GM21786 (cell line): ENCODE results near the gene NLK.
"Not testable (repeated sequence)": the region's sequence is repeated elsewhere in the genome, so short reads cannot be mapped to it uniquely, and the experiment has no call there.

Source experiments
- ATAC-seq: cut with Tn5 transposase; IDR thresholded peaks from one replicate; pipeline ENCODE4 v1.9.1; 2021; ENCODE audit not compliant: unreplicated experiment

Gene NLK

DNA sequence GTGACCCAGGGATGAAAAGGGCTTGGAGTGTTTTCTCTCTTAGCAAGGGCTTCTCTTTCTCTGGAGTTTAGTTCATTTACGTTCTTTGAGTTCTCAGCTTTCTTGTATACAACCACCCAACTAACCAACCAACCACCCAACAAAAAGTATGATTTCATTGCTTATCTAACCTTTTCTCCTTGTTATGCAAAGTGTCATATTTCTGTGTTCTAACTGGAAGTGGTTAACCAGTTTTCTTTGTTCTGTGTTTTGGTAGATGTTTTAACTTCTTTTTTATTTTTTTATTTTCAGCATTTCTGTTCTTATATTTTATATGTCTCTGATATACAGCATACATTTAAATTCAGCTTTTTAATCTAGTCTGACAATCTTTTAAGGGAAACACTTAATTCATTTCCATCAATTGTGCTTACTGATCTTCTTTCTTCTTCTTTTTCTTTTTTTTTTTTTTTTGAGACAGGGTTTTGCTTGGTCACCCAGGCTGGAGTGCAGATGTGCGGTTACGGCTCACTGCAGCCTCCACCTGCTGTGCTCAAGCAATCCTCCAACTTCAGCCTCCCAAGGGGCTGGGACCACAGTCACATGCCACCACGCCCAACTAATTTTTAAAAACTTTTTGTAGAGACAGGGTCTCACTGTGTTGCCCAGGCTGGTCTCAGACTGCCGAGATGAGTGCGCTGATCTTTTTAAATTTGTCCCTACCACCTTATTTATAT, 29.6 kb downstream of the NLK start:
- no peak for ATAC-seq

DNA sequence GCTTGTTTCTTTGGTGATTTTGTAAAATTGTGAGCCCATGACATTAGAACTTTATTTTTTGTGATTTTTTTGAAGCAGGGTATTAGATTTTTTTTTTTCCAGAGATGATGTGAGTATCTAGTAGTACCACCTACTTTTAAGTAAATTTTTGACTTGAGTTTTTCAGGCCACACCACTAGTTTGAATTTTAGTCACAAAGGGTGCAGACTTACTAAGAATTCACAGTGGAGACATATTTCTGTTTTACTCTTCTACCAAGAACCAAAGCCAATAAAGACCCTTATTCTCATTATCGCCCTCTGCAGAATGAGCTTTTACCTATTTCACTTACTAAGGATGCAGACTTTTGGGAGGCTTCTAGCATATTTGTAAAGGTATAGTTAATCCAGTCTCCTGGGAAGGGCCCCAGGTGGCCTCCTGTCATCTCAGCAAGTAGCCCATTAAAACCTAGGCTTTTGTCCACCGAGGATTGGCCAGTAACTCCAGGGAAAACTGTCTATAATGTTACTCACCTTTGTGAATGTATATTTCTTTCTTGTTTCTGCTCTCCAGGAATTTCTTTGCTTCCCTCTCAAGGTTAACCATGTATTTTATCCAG, 30.6 kb downstream of the NLK start:
- no peak for ATAC-seq

DNA sequence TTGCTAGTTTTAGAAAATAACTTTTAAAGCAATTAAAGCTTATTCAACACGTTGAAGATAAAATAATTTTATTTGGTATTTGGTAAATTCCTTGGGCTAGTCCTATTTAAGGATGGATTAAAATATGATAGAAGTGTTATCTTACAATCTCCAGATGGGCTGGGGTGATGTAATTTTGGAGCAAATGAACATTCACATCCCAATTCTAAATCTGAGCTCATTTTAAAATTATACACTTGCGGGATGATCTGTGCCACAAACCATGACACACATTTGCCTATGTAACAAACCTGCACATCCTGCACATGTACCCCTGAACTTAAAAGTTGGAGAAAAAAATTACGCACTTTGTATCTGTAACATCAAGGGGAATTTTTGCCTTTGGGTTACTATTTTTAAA, 31.5 kb downstream of the NLK start:
- no peak for ATAC-seq

- ATAC-seq = no peak
Measured at GRCh38 chr17:28076144-28076543, 33.7 kb downstream of the NLK start.

GRCh38 chr17:28077140-28077539, 34.7 kb downstream of the NLK start:
- not testable (repeated sequence) for ATAC-seq

- no peak for ATAC-seq
Measured at GRCh38 chr17:28078341-28079229, 36.1 kb downstream of the NLK start.

DNA sequence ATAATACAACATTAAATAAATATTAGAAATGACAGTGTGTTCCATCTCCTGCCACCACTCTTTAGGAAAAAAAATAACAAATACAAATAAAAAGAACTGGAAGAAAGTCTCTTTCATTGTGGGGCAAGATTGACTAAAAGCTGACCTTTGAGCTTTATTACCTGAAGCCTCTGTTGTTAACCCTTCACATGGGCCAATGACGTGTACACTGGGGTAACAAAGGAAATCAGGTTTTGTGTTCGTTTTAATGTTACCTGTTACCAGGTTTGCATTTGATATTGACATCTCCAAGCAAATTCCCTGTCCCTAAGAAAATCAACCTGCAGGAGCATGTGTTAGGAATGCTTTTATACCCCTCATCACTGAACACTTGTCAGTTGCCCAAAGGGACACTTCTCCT, 39.0 kb downstream of the NLK start:
- ATAC-seq = no peak

DNA sequence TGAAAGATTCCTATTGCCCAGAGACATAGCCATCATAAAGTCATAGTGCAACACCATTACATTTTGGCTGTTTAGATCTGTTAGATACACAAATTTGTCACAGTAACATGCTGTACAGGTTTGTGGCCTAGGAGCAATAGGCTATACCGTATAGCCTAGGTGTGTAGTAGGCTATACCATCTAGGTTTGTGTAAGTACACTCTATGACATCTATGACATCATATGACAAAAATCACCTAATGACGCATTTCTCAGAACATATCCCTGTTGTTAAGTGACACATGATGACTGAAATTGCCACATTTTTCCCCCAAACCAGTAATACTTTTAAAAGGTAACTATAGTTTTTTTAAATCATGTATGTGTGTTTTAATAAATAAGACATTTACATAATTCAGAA, 43.3 kb downstream of the NLK start:
- ATAC-seq = no peak

GRCh38 chr17:28086519-28086918, 44.0 kb downstream of the NLK start:
- ATAC-seq = no peak

DNA sequence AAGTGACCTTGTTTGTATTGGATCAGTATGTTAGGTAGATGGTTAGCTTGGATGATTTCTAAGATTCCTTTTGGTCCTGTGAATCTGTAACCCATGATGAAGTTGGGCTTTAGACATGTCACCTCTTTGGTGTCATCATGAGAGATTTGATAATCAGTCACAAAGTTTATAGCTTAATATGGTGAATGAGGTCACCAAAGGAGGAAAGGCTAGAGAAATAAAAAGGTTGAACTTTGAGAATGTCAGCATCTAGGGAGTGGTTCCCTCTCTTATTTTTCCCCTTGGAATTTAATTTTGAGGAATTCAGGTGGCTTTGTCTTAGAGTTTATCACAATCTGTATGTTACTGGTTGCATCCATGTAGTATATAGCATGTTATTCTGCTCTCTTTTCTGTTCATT, 45.3 kb downstream of the NLK start:
- ATAC-seq = no peak

- no peak for ATAC-seq
Measured at GRCh38 chr17:28090551-28090950, 48.1 kb downstream of the NLK start.

DNA sequence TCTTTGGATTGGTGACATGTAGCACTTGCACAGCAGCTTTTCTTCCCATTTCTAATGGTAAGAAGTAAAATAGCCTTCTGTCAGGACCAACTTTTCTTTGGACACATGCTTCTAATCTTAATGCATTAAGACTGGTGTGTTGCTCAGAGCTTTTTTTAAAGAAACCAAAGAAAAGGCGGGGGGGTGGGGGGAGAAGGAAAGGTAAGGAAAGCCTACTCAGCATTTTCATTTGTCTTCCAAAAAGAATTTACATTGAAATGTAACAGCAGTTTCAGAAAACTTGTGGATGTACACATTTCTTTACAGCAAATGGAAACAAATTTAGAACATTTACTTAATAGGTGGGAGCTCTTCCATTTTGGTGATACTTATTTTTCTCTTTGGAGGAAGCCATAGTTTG, 49.6 kb downstream of the NLK start:
- ATAC-seq = no peak

GRCh38 chr17:28093999-28094716, 51.7 kb downstream of the NLK start:
- ATAC-seq = no peak

DNA sequence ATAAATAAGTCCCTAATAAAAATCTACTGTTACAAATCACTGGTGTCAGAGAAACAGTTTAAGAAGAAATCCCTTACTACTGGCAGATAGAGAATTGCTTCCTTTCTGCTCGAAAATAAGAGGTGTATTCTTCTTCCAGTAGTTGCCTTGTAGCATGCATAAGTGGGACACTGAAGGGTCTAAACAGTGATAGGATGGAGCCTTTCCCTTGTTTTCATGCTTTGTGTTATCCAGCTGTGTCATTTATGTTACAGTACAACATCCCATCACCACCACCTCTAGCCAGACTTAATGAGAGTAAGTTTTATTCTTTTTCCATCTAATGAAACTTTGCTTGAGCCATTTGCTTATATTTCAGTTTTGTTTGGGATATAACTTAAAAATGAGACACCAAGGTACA, 54.3 kb downstream of the NLK start:
- ATAC-seq = no peak

GRCh38 chr17:28097254-28097653, 54.8 kb downstream of the NLK start:
- ATAC-seq = no peak

DNA sequence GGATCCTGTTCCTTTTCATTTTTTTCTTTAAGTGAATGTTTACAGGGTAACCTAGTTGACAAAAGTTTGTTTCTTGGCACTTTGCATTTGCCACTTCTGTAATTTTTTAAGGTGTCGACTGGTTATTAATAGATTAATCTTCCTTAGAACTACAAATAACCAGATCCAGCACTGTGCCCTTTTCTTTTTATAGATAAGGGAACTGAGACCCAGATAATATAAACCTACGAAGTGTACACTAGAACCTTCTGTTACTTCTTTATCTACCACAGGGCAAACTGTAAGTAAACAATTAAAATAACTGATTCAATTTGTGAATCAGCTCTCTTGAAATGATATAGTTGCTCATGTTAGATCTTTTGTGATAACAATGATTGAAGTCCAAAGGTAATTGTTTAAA, 55.4 kb downstream of the NLK start:
- peak; percentile 61 for ATAC-seq

- ATAC-seq = not testable (repeated sequence)
Measured at GRCh38 chr17:28098591-28098990, 56.1 kb downstream of the NLK start.

DNA sequence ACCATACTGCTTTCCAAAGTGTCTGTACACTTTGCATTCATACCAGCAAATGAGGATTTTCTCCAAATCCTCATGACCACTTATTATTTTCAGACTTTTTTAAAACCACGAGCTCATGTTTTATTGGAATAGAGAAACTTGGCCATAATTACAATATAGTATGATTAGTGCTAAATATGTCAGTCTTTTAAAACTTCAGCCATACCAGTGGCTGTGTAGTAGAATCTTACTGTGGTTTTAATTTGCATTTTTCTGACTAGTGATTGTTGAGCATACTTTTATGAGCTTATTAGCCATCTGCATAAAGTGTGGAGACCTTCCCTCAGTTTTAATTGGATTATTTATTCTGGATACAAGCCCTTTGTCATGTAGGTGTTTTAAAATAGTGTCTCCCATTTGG, 57.8 kb downstream of the NLK start:
- ATAC-seq = no peak

GRCh38 chr17:28100936-28101335, 58.5 kb downstream of the NLK start:
- ATAC-seq = no peak

DNA sequence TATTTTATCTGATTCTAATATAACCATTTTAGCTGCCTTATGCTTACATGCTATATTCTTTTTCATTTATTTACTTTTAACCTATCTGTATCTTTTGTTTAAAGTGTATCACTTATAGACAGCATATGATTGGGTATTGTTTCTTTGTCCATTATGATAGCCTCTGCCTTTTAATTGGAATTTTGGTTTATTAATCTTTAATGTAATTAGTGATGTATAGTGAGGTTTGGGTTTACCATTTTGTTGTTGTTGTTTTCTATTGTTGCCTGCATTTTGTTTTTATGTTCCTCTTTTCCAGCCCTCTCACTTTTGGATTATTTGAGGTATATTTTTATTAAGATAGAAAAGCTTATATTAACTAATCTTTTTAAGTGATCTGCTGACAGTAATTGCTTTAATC, 59.4 kb downstream of the NLK start:
- no peak for ATAC-seq

DNA sequence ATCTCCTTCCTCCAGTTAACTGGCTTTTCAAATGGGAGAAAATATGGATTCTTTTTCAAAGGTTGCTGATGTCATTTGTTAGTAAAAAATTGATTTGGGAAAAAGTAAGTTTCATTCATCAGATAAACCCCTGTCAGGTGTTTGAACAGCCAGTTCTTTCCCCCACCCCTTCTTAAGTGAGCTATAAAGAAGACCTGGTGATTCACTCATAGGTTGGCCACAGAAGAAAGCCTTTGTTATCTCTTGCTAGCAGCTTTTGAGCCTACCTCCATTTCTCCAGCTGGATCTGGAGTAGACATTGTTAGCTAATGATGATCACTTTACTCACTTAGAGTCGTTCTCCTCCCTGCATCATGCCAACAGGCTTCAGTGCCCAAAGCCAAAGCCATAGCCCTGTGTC, 63.0 kb downstream of the NLK start:
- no peak for ATAC-seq
